IPS DF 6.9 (cell line): Measurements from ENCODE around the gene H19.

Source experiments
- DNase-seq: peaks from one replicate; pipeline ENCODE4 v3.0.0-alpha.2; 2013; ENCODE audit warnings: low read depth, low spot score
- H3K27ac ChIP-seq: one replicate; pipeline ENCODE4 v1.5.1; 2013; ENCODE audit warnings: low read length, control low read depth
- H3K27me3 ChIP-seq: 2 replicates; pipeline ENCODE4 v1.6.1; 2013; ENCODE audit warnings: mild to moderate bottlenecking, low read length; ENCODE audit not compliant: control insufficient read depth, insufficient read depth
- H3K36me3 ChIP-seq: 2 replicates; pipeline ENCODE4 v1.6.1; 2013; ENCODE audit warnings: low read length; ENCODE audit not compliant: control insufficient read depth, insufficient read depth
- H3K4me1 ChIP-seq: 2 replicates; pipeline ENCODE4 v1.6.1; 2013; ENCODE audit warnings: low read length; ENCODE audit not compliant: control insufficient read depth, insufficient read depth
- H3K4me3 ChIP-seq: 2 replicates; pipeline ENCODE4 v1.5.1; 2013; ENCODE audit warnings: mild to moderate bottlenecking, low read length
- H3K9me3 ChIP-seq: 2 replicates; pipeline ENCODE4 v1.6.1; 2013; ENCODE audit warnings: low read length, inconsistent platforms; ENCODE audit not compliant: control insufficient read depth, insufficient read depth
- WGBS: extraction: QIAGEN DNeasy Blood & Tissue Kit; methylation state at CpG from one replicate; pipeline ENCODE4 v1.1.7; 2013; ENCODE audit warnings: mixed read lengths, missing lambda C conversion rate; ENCODE audit not compliant: insufficient read length, insufficient coverage; 5-methylcytosine and 5-hydroxymethylcytosine counted together

Gene H19

DNA sequence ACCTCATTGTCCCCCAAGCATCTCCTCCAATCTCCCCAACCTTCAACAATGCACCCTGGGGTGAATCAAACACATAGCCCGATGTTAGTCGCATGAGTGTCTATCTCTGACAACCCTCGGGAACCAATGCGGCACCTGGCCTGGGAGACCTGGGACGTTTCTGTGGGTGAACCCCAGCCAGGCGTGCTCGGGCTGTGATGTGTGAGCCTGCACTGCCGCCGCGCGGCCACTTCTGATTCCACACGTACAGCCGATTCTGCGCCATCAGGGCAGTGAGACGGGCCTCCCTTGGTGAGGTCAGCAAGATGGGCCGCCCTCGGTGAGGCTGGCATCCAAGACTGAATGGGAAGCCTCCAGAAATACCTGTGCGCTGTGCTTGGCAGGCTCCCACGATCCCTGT, 5.2 kb upstream of the H19 start:
- no peaks in the 10 kb centered on the region for H3K9me3 ChIP-seq
- no peak for DNase-seq
- no CpG with 5 or more reads among the region's 19 CpGs for WGBS
- no peak overlapping the region for H3K4me3 ChIP-seq
- no peaks in the 10 kb centered on the region for H3K4me1 ChIP-seq
- H3K27me3 ChIP-seq, result no peaks in the 10 kb centered on the region
- H3K27ac ChIP-seq, result no peak overlapping the region
- no peaks in the 10 kb centered on the region for H3K36me3 ChIP-seq

GRCh38 chr11:2002042-2002776, 4.6 kb upstream of the H19 start:
- Histone ChIP-seq H3K4me3 (no peak overlapping the region), H3K27me3 (no peaks in the 10 kb centered on the region), H3K27ac (no peak overlapping the region), H3K4me1 (no peaks in the 10 kb centered on the region), H3K36me3 (no peaks in the 10 kb centered on the region), H3K9me3 (no peaks in the 10 kb centered on the region)
- WGBS, result no CpG with 5 or more reads among the region's 42 CpGs
- DNase-seq, result no peak

- no peaks in the 10 kb centered on the region for H3K4me1 ChIP-seq
- H3K27me3 ChIP-seq, result no peaks in the 10 kb centered on the region
- no peaks in the 10 kb centered on the region for H3K9me3 ChIP-seq
- no peak for DNase-seq
- H3K4me3 ChIP-seq, result no peak overlapping the region
- WGBS, result no CpG with 5 or more reads among the region's 15 CpGs
- H3K27ac ChIP-seq, result no peak overlapping the region
- H3K36me3 ChIP-seq, result no peaks in the 10 kb centered on the region
These were observed 1.2 kb upstream of the H19 start for GRCh38 chr11:1998861-1999260.

GRCh38 chr11:1998290-1998689, 648 bp upstream of the H19 start:
- no peaks in the 10 kb centered on the region for H3K36me3 ChIP-seq
- DNase-seq, result no peak
- no peak overlapping the region for H3K27ac ChIP-seq
- no peaks in the 10 kb centered on the region for H3K27me3 ChIP-seq
- no peak overlapping the region for H3K4me3 ChIP-seq
- H3K9me3 ChIP-seq, result no peaks in the 10 kb centered on the region
- WGBS, result no CpG with 5 or more reads among the region's 28 CpGs
- no peaks in the 10 kb centered on the region for H3K4me1 ChIP-seq

DNA sequence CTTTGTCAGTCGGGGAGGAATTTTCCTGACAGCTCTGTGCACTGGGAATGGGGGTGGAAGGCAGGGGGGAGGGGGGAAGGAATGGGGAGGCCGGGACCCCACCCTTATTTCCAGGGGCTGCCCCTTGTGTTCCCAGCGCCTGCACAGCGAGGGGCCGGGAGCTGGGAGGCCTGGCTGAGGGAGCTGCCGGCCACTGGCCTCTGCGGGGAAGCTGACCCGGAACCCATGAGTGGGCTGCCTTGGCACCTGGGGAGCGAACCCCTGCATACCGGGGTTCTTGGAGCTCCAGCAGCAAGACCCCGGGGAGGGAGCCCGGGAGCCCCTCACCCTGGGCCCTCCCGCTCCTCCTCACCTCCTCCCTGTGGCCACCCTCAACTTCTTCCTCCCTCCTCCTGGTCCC, 3.5 kb downstream of the H19 start:
- Histone ChIP-seq H3K4me3 (no peak overlapping the region), H3K9me3 (no peaks in the 10 kb centered on the region), H3K27ac (no peak overlapping the region), H3K27me3 (no peaks in the 10 kb centered on the region), H3K36me3 (no peaks in the 10 kb centered on the region), H3K4me1 (no peaks in the 10 kb centered on the region)
- no peak for DNase-seq
- WGBS, result no CpG with 5 or more reads among the region's 13 CpGs

DNA sequence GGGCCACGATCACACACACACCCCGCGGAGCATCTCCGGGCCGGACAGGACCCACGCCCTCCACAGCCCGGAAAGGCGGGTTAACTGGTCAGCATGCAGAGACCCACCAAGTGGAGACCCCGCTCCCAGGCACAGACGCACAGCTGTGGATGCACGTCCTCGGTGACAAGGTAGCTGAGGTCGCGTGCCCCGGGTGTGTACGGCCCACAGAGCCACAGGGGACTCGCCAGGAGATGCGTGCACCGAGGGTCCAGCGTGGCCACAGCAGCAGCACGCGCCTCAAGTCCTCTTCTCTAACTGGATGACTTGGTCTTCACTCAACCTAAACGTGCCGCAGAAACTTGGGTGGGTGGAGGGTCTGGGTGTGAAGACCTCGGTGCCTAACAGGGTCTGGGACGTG, 5.5 kb downstream of the H19 start:
- Histone ChIP-seq H3K27ac (no peak overlapping the region), H3K27me3 (no peaks in the 10 kb centered on the region), H3K4me1 (no peaks in the 10 kb centered on the region), H3K4me3 (no peak overlapping the region), H3K36me3 (no peaks in the 10 kb centered on the region), H3K9me3 (no peaks in the 10 kb centered on the region)
- DNase-seq, result no peak
- no CpG with 5 or more reads among the region's 26 CpGs for WGBS

GRCh38 chr11:1990872-1991578, 6.6 kb downstream of the H19 start:
- Histone ChIP-seq H3K36me3 (no peaks in the 10 kb centered on the region), H3K9me3 (no peaks in the 10 kb centered on the region), H3K27me3 (no peaks in the 10 kb centered on the region), H3K4me1 (no peaks in the 10 kb centered on the region), H3K27ac (no peak overlapping the region), H3K4me3 (no peak overlapping the region)
- WGBS, result no CpG with 5 or more reads among the region's 29 CpGs
- no peak for DNase-seq

DNA sequence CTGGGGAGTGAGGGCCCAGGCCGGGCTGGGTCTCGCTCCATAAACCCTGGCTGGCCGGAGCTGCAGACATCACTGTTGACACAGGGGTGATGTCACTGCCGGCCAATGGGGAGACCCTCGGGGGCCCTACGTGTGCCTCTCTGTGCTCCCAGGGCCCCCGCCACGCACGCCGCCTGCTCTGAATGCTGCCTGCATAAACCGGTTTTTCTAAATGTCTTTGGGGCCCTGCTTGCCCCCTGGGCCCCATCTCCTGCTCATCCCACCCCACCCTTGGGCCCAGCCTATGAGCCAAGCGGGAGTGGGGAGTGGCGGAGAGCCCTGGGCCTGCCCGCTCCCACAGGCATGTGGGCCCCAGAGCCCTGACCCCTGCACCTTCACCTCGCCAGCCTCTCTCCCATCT, 7.7 kb downstream of the H19 start:
- Histone ChIP-seq H3K9me3 (no peaks in the 10 kb centered on the region), H3K4me3 (no peak overlapping the region), H3K36me3 (no peaks in the 10 kb centered on the region), H3K27ac (no peak overlapping the region), H3K4me1 (no peaks in the 10 kb centered on the region), H3K27me3 (no peaks in the 10 kb centered on the region)
- DNase-seq, result no peak
- WGBS, result no CpG with 5 or more reads among the region's 15 CpGs

DNA sequence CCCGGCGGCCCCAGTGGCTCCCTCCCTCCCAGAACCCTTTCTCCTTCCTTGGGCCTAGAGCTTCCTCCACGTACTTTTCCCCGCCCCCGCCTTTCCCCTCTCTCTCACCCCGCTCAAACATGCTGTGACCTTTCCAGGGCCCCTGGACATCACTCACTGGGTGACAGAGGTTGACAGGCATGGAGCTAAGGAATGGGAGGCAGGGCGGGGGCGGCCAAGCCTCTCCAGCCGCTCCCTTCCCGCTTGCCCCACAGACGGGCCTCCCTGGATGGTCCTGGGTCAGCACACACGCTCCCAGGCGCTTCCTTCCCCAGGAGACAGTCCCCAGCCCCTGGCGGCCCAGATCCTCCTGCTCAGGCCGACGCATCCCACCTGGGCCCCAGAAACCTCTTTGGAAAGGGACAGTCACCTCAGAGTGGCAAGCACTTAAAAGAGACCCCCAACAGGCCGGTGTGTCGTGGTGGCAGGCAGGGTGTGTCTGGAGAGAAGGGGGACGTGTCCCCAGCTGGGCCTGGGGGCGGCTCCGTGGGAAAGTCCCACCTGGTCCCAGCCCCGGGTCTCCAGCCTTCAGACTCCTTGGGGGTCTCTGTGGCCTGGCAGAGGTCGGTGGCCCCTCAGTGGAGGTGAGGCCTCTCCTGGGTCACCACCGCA, 8.8 kb downstream of the H19 start:
- WGBS, result no CpG with 5 or more reads among the region's 24 CpGs
- Histone ChIP-seq H3K9me3 (no peaks in the 10 kb centered on the region), H3K27me3 (no peaks in the 10 kb centered on the region), H3K27ac (no peak overlapping the region), H3K4me3 (no peak overlapping the region), H3K36me3 (no peaks in the 10 kb centered on the region), H3K4me1 (no peaks in the 10 kb centered on the region)
- DNase-seq, result no peak

DNA sequence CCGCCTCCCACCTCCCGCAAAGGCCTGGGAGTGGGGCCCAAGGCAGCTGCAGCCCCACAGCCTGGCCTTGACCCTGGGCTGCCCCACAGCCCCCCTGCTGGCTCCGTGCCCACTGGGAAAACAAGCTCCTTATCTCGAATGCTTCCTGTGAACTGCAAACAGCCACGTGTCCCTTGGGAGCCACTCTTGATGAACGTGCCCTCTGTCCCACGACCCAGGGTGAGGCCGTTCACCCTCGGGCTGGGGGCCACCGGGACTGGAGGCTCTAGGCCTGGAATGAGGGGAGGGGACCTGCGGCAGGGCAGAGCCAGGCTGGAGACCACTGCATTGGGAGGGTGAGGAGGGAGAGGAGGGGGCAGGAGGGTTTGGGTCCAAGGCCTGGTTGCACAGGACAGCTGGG, 9.5 kb downstream of the H19 start:
- Histone ChIP-seq H3K9me3 (no peaks in the 10 kb centered on the region), H3K27ac (no peak overlapping the region), H3K4me1 (no peaks in the 10 kb centered on the region), H3K36me3 (no peaks in the 10 kb centered on the region), H3K27me3 (no peaks in the 10 kb centered on the region), H3K4me3 (no peak overlapping the region)
- no peak for DNase-seq
- WGBS, result no CpG with 5 or more reads among the region's 11 CpGs
